Motor neuron (in vitro differentiated cells): ENCODE results near the gene MYO5A. TPM values are rescaled to one million over a fixed set of nuclear protein-coding genes. Genes with fewer than 3 reads are reported as not detected.

Source experiments
- ATAC-seq, 8 experiments: fragments of 200-7000 bp; cut with Tn5 transposase; replicated peaks in 6 of 8; 2 replicates each; pipeline ENCODE4 v1.8.0; 2021; ENCODE audit warnings: mild to moderate bottlenecking in 8 of 8, moderate library complexity in 8 of 8
- H3K27ac ChIP-seq, 2 donors: fragments of 250-450 bp; sonication (Bioruptor Pico); 2 replicates each; pipeline ENCODE4 v1.9.0; 2021; ENCODE audit warnings: antibody characterized with exemption in 2 of 2, mild to moderate bottlenecking in 2 of 2, moderate library complexity in 1 of 2
- H3K4me1 ChIP-seq, 2 donors: fragments of 250-450 bp; sonication (Bioruptor Pico); replicated peaks in 1 of 2; 2 replicates each; pipeline ENCODE4 v1.6.1; 2021; ENCODE audit warnings: antibody characterized with exemption in 2 of 2, mild to moderate bottlenecking in 2 of 2, moderate library complexity in 1 of 2
- H3K4me3 ChIP-seq, 5 donors: fragments of 250-450 bp; sonication (Bioruptor Pico); 2 replicates each; pipeline ENCODE4 v1.9.0; 2021; ENCODE audit warnings: antibody characterized with exemption in 5 of 5, mild to moderate bottlenecking in 5 of 5, moderate library complexity in 4 of 5
- WGBS, 10 experiments: fragments of 450-650 bp; shearing (Covaris generic); methylation state at CpG; one replicate each; pipeline ENCODE4 v1.0.0; 2022; 5-methylcytosine and 5-hydroxymethylcytosine counted together
- in situ Hi-C, 9 experiments: fragments of 400-800 bp; cut with MboI; loops; one replicate each; pipeline ENCODE4 v1.15.0; 2021; ENCODE audit warnings: low sequenced_read_pairs in 9 of 9, low pct_unique_long_range_greater_than_20kb in 2 of 9; ENCODE audit not compliant: unreplicated experiment in 9 of 9
- total RNA-seq, 8 experiments: library from RNA; unstranded; fragments of 300-600 nt; gene quantifications; 2 replicates each; pipeline versions ENCODE4 v1.2.3 to v1.2.4, GENCODE V29; 2022

The MYO5A gene
- total RNA-seq, 8 experiments from 2014 or later: 8.3 to 74.1 (median 39.8) TPM

GRCh38 chr15:52336529-52336928 is 192.2 kb downstream of the MYO5A start:
- 55 to 89% (median 79%) methylated on average over 3 to 4 of the region's 4 CpGs; no CpG with 5 or more reads in 1 of the 10 experiments for WGBS, 10 experiments
- in situ Hi-C loops: no loop called here

GRCh38 chr15:52334491-52335160 is 194.1 kb downstream of the MYO5A start:
- WGBS, 10 experiments: 80 to 100% (median 89%) methylated on average over 1 to 3 of the region's 3 CpGs; no CpG with 5 or more reads in 3 of the 10 experiments
- Histone ChIP-seq H3K27ac (no peak overlapping the region), H3K4me1 (peaks cover 10 to 16% of the 10 kb centered on the region in 2 donors), H3K4me3 (no peak overlapping the region)
- in situ Hi-C loops: no loop called here
- no peak for ATAC-seq

More at GRCh38 chr15:52336529-52336928, 192.2 kb downstream of the MYO5A start:
- no peak overlapping the region for H3K4me3 ChIP-seq
- peaks cover 10 to 16% of the 10 kb centered on the region in 2 donors for H3K4me1 ChIP-seq
- peak in 1 of 8 experiments; percentile 27 for ATAC-seq
- no peak overlapping the region for H3K27ac ChIP-seq

- Histone ChIP-seq H3K4me1 (no peaks in the 10 kb centered on the region), H3K27ac (no peak overlapping the region), H3K4me3 (no peak overlapping the region)
- peak in 4 of 8 experiments; percentile 60 to 91 (median 80) for ATAC-seq
- 34 to 100% (median 65%) methylated on average over 1 to 5 of the region's 6 CpGs; no CpG with 5 or more reads in 2 of the 10 experiments for WGBS, 10 experiments
- in situ Hi-C loops: no loop called here
Observed at GRCh38 chr15:52331490-52332240, 197.0 kb downstream of the MYO5A start.

- ATAC-seq: no peak
- Histone ChIP-seq H3K27ac (no peak overlapping the region), H3K4me1 (no peaks in the 10 kb centered on the region), H3K4me3 (no peak overlapping the region)
- in situ Hi-C loops: no loop called here
- 75 to 100% (median 100%) methylated on average over 1 of the region's 1 CpG; no CpG with 5 or more reads in 4 of the 10 experiments for WGBS, 10 experiments
Observed at GRCh38 chr15:52329987-52330386, 198.7 kb downstream of the MYO5A start.

GRCh38 chr15:52329150-52329549 is 199.5 kb downstream of the MYO5A start:
- no peak for ATAC-seq
- no peak overlapping the region for H3K4me3 ChIP-seq
- H3K27ac ChIP-seq: no peak overlapping the region
- no peaks in the 10 kb centered on the region for H3K4me1 ChIP-seq
- in situ Hi-C loops: no loop called here
- 67 to 100% (median 100%) methylated on average over 1 to 2 of the region's 2 CpGs; no CpG with 5 or more reads in 1 of the 10 experiments for WGBS, 10 experiments

GRCh38 chr15:52328680-52329079 is 200.0 kb downstream of the MYO5A start:
- ATAC-seq: no peak
- in situ Hi-C loops: no loop called here
- 68 to 100% (median 83%) methylated on average over 1 to 2 of the region's 2 CpGs; no CpG with 5 or more reads in 1 of the 10 experiments for WGBS, 10 experiments
- no peak overlapping the region for H3K4me3 ChIP-seq
- H3K4me1 ChIP-seq: no peaks in the 10 kb centered on the region
- H3K27ac ChIP-seq: no peak overlapping the region

GRCh38 chr15:52326756-52327155 is 201.9 kb downstream of the MYO5A start:
- in situ Hi-C loops: no loop called here
- Histone ChIP-seq H3K4me3 (no peak overlapping the region), H3K4me1 (no peaks in the 10 kb centered on the region), H3K27ac (no peak overlapping the region)
- 86 to 100% (median 94%) methylated on average over 1 to 2 of the region's 2 CpGs; no CpG with 5 or more reads in 2 of the 10 experiments for WGBS, 10 experiments
- ATAC-seq: peak in 1 of 8 experiments; percentile 45

GRCh38 chr15:52324109-52324508 is 204.6 kb downstream of the MYO5A start:
- 0 to 100% (median 83%) methylated on average over 1 of the region's 1 CpG; no CpG with 5 or more reads in 1 of the 10 experiments for whole genome bisulfite sequencing, 10 experiments
- in situ Hi-C loops: no loop called here
- ATAC-seq: no peak
- Histone ChIP-seq H3K4me3 (no peak overlapping the region), H3K4me1 (no peaks in the 10 kb centered on the region), H3K27ac (no peak overlapping the region)

GRCh38 chr15:52318729-52319500 is 209.8 kb downstream of the MYO5A start:
- H3K27ac ChIP-seq: no peak overlapping the region

GRCh38 chr15:52317688-52318087 is 211.0 kb downstream of the MYO5A start:
- 0 to 100% (median 81%) methylated on average over 1 to 2 of the region's 2 CpGs; no CpG with 5 or more reads in 3 of the 10 experiments for WGBS, 10 experiments
- in situ Hi-C loops: no loop called here
- no peak overlapping the region for H3K27ac ChIP-seq

More at GRCh38 chr15:52318729-52319500, 209.8 kb downstream of the MYO5A start:
- ATAC-seq: no peak
- WGBS, 10 experiments: 75 to 100% (median 93%) methylated on average over 2 to 9 of the region's 13 CpGs; no CpG with 5 or more reads in 4 of the 10 experiments
- in situ Hi-C loops: no loop called here
- H3K4me1 ChIP-seq: peaks cover 0 to 5% of the 10 kb centered on the region in 2 donors
- H3K4me3 ChIP-seq: no peak overlapping the region

GRCh38 chr15:52317022-52317421 is 211.7 kb downstream of the MYO5A start:
- H3K4me3 ChIP-seq: no peak overlapping the region
- WGBS, 10 experiments: 72 to 100% (median 91%) methylated on average over 1 to 2 of the region's 2 CpGs; no CpG with 5 or more reads in 1 of the 10 experiments
- H3K4me1 ChIP-seq: peaks cover 0 to 5% of the 10 kb centered on the region in 2 donors
- in situ Hi-C loops: no loop called here
- no peak for ATAC-seq
- H3K27ac ChIP-seq: no peak overlapping the region

More at GRCh38 chr15:52317688-52318087, 211.0 kb downstream of the MYO5A start:
- ATAC-seq: peak in 1 of 8 experiments; percentile 71
- Histone ChIP-seq H3K4me1 (peaks cover 0 to 5% of the 10 kb centered on the region in 2 donors), H3K4me3 (no peak overlapping the region)

- no peak for ATAC-seq
- H3K27ac ChIP-seq: no peak overlapping the region
- no peaks in the 10 kb centered on the region for H3K4me1 ChIP-seq
- no peak overlapping the region for H3K4me3 ChIP-seq
- WGBS, 10 experiments: 60 to 100% (median 85%) methylated on average over 1 to 4 of the region's 6 CpGs; no CpG with 5 or more reads in 4 of the 10 experiments
- in situ Hi-C loops: no loop called here
Observed at GRCh38 chr15:52309154-52309548, 219.5 kb downstream of the MYO5A start.
